Measurements from ENCODE around the gene MAMDC4. TPM values are rescaled to one million over a fixed set of nuclear protein-coding genes. Genes with fewer than 3 reads are reported as not detected.

MAMDC4 gene
- total and polyA plus RNA-seq, 2 experiments from 2014 or later, result 8.5 to 12.7 TPM

DNA sequence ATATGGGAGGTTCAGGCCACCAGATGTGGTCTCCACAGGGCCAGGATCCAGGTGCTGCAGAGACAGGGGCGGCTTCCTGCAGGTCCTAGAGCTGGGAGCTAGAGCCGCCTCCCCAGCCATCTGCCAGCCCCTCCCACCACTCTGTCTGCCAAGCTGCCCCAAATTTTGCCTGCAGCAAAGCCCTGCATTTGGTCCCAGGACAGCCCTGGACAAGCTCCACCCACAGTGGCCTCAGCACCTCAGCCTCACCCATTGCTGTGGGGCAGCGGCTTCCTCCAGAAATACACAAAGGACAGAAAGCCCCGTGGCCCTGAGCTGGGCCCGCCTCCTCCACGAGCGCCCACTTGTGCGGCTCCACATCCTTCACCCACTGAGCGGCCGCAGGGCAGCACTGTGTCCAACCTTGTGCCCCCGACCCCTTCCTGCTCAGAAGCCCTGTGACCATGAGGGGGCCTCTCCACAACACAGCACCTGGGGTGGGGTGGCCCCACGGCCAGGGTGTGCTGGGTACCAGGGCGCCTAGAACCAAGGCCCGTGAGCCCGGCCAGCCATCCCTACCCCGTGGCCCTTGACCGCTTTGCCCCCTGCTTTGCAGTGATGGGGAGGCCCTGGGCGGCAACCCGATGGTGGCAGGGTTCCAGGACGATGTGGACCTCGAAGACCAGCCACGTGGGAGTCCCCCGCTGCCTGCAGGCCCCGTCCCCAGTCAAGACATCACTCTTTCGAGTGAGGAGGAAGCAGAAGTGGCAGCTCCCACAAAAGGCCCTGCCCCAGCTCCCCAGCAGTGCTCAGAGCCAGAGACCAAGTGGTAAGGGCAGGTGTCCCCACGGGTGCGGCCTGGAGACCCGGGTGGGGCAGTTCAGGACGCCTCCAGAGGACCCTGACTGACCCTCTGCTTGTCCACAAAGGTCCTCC is 13.6 kb upstream of the MAMDC4 start:
- Histone ChIP-seq H3K36me3 (replicated peaks; ENCODE audit: insufficient read depth, low read depth) (no peaks in the 10 kb centered on the region), H3K4me3 (no peak overlapping the region), H4K20me1 (ENCODE audit: insufficient read depth, poor library complexity, severe bottlenecking) (peaks cover 5% of the 10 kb centered on the region), H3K79me2 (no peaks in the 10 kb centered on the region), H3K9me3 (ENCODE audit: low read depth) (no peaks in the 10 kb centered on the region), H3K27me3 (no peaks in the 10 kb centered on the region), H2AFZ (no peak overlapping the region), H3K27ac (no peak overlapping the region), H3K4me2 (no peak overlapping the region), H3K9me2 (replicated peaks; ENCODE audit: insufficient read depth) (no peaks in the 10 kb centered on the region), H3K4me1 (ENCODE audit: insufficient read depth) (peaks cover 37% of the 10 kb centered on the region)
- TF ChIP-seq, protein P1, sequence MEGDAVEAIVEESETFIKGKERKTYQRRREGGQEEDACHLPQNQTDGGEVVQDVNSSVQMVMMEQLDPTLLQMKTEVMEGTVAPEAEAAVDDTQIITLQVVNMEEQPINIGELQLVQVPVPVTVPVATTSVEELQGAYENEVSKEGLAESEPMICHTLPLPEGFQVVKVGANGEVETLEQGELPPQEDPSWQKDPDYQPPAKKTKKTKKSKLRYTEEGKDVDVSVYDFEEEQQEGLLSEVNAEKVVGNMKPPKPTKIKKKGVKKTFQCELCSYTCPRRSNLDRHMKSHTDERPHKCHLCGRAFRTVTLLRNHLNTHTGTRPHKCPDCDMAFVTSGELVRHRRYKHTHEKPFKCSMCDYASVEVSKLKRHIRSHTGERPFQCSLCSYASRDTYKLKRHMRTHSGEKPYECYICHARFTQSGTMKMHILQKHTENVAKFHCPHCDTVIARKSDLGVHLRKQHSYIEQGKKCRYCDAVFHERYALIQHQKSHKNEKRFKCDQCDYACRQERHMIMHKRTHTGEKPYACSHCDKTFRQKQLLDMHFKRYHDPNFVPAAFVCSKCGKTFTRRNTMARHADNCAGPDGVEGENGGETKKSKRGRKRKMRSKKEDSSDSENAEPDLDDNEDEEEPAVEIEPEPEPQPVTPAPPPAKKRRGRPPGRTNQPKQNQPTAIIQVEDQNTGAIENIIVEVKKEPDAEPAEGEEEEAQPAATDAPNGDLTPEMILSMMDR (IDR thresholded peaks at IDR 0.05; ENCODE audit: poor library complexity), result no peak
- TF ChIP-seq EZH2 (IDR thresholded peaks at IDR 0.05; ENCODE audit: borderline replicate concordance) (no peak), EZH2phosphoT487 (IDR thresholded peaks at IDR 0.05; ENCODE audit: low read depth, severe bottlenecking, unreplicated experiment) (no peak)
- WGBS (ENCODE audit: low lambda C conversion rate, missing lambda C conversion rate), result 95% methylated on average over 26 of the region's 29 CpGs
- no peak for DNase-seq (ENCODE audit: low spot score)

DNA sequence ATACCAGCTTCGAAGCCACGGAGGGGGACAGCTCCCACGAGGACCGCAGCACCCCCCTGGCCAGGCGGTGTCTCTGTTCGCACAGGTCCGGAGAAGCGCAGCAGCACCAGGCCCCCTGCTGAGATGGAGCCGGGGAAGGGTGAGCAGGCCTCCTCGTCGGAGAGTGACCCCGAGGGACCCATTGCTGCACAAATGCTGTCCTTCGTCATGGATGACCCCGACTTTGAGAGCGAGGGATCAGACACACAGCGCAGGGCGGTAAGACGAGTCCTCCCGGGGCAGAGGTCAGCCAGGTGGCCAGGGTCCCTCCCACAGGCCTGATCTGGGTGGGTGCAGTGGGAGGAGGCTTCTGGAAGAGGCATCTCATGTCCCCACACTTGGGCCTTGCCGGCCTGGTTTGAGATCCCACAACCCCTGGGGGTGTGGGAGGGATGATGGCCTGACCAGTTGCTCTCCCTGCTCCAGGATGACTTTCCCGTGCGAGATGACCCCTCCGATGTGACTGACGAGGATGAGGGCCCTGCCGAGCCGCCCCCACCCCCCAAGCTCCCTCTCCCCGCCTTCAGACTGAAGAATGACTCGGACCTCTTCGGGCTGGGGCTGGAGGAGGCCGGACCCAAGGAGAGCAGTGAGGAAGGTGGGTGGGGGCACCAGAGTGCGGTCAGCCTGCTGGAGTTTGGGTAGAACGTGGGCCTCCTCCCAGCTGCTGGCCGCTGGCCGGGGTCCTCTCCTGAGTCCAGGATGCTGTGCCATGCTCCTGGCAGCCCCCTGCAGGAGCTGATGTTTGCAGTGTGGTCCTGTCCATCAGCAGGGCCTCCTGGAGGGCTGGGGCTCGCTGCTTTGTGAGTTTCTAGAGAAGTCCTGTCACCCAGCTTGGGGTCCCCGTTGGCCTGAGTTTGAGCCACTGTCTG is 12.7 kb upstream of the MAMDC4 start:
- DNase-seq (ENCODE audit: low spot score), result no peak

DNA sequence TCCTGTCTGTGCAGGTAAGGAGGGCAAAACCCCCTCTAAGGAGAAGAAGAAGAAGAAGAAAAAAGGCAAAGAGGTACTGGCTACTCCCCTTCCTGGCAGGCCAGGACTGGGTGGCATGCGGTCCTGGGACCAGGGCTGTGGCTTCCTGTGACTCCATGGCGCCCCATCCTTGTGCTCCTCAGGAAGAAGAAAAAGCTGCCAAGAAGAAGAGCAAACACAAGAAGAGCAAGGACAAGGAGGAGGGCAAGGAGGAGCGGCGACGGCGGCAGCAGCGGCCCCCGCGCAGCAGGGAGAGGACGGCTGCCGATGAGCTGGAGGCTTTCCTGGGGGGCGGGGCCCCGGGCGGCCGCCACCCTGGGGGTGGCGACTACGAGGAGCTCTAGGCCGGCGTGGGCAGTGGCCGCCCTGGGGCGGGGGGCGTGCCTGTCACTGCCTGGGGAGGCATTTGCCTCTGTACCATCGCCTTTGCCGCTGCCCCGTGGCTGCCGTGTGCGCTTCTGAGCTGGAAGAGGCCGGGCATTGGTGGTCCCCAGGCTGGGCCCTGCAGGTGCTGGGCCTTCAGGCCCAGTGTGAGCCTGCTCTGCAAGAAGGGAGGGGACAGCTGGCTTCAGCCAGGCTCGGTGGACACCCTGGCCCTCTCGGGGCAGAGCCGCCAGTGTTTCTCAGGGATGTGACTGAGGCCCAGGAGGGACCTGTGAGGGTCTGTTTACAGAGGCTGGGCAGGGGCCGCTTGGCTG is 11.8 kb upstream of the MAMDC4 start:
- no peaks in the 10 kb centered on the region for H3K79me2 ChIP-seq
- H4K20me1 ChIP-seq (ENCODE audit: insufficient read depth, poor library complexity, severe bottlenecking), result peaks cover 5% of the 10 kb centered on the region
- H3K36me3 ChIP-seq (replicated peaks; ENCODE audit: insufficient read depth, low read depth), result no peaks in the 10 kb centered on the region
- no peaks in the 10 kb centered on the region for H3K27me3 ChIP-seq
- H3K4me2 ChIP-seq, result peak overlapping the region; percentile 27
- H3K4me3 ChIP-seq, result no peak overlapping the region
- no peaks in the 10 kb centered on the region for H3K9me3 ChIP-seq (ENCODE audit: low read depth)
- 82% methylated on average over 15 of the region's 32 CpGs for WGBS (ENCODE audit: low lambda C conversion rate, missing lambda C conversion rate)
- H2AFZ ChIP-seq, result no peak overlapping the region
- TF ChIP-seq, protein P1 (IDR thresholded peaks at IDR 0.05; ENCODE audit: poor library complexity), result no peak
- DNase-seq (ENCODE audit: low spot score), result peak; percentile 48
- no peaks in the 10 kb centered on the region for H3K9me2 ChIP-seq (replicated peaks; ENCODE audit: insufficient read depth)
- peak overlapping the region; percentile 84 for H3K27ac ChIP-seq
- peaks cover 37% of the 10 kb centered on the region for H3K4me1 ChIP-seq (ENCODE audit: insufficient read depth)

More for the DNA sequence above, 12.7 kb upstream of the MAMDC4 start:
- Histone ChIP-seq H3K9me2 (replicated peaks; ENCODE audit: insufficient read depth) (no peaks in the 10 kb centered on the region), H3K4me3 (no peak overlapping the region), H3K4me1 (ENCODE audit: insufficient read depth) (peaks cover 37% of the 10 kb centered on the region), H3K36me3 (replicated peaks; ENCODE audit: insufficient read depth, low read depth) (no peaks in the 10 kb centered on the region), H3K4me2 (no peak overlapping the region), H3K9me3 (ENCODE audit: low read depth) (no peaks in the 10 kb centered on the region), H3K79me2 (no peaks in the 10 kb centered on the region), H4K20me1 (ENCODE audit: insufficient read depth, poor library complexity, severe bottlenecking) (peaks cover 5% of the 10 kb centered on the region), H3K27ac (peak overlapping the region; percentile 84), H2AFZ (no peak overlapping the region), H3K27me3 (no peaks in the 10 kb centered on the region)
- 89% methylated on average over 35 of the region's 36 CpGs for WGBS (ENCODE audit: low lambda C conversion rate, missing lambda C conversion rate)
- TF ChIP-seq EZH2phosphoT487 (IDR thresholded peaks at IDR 0.05; ENCODE audit: low read depth, severe bottlenecking, unreplicated experiment) (no peak), EZH2 (IDR thresholded peaks at IDR 0.05; ENCODE audit: borderline replicate concordance) (no peak)
- TF ChIP-seq, protein P1 (IDR thresholded peaks at IDR 0.05; ENCODE audit: poor library complexity), result no peak
